HG02623 (cell line): ENCODE measurements around the gene SLC38A9.
"Not testable (repeated sequence)": the region's sequence is repeated elsewhere in the genome, so short reads cannot be mapped to it uniquely, and the experiment has no call there.

Experiments used
- ATAC-seq: cut with Tn5 transposase; IDR thresholded peaks from one replicate; pipeline ENCODE4 v1.9.1; 2021; ENCODE audit warnings: moderate library complexity; ENCODE audit not compliant: unreplicated experiment

Gene SLC38A9

GRCh38 chr5:55712023-55712859 is at the start of gene SLC38A9:
TSS of gene SLC38A9 (minus strand) at chr5:55712324. CDS start at chr5:55697958, 14,366 bp downstream.
- ATAC-seq, result peak; percentile 99

- ATAC-seq, result not testable (repeated sequence)
These were observed 49.6 kb upstream of the SLC38A9 start for GRCh38 chr5:55761721-55762120.

- no peak for ATAC-seq
These were observed 46.6 kb upstream of the SLC38A9 start for GRCh38 chr5:55758714-55759113.

- ATAC-seq, result no peak
These were observed 46.1 kb upstream of the SLC38A9 start for GRCh38 chr5:55758231-55758630.

GRCh38 chr5:55750499-55750898 is 38.4 kb upstream of the SLC38A9 start:
- ATAC-seq, result no peak

- ATAC-seq, result no peak
These were observed 37.9 kb upstream of the SLC38A9 start for GRCh38 chr5:55750063-55750462.

- ATAC-seq, result no peak
These were observed 37.3 kb upstream of the SLC38A9 start for GRCh38 chr5:55749387-55749786.

- ATAC-seq, result no peak
These were observed 35.7 kb upstream of the SLC38A9 start for GRCh38 chr5:55747778-55748318.

GRCh38 chr5:55742778-55743177 is 30.7 kb upstream of the SLC38A9 start:
- ATAC-seq, result no peak

GRCh38 chr5:55737793-55738192 is 25.7 kb upstream of the SLC38A9 start, which contains the start of gene DDX4:
TSS of gene DDX4 (plus strand) at chr5:55738061. CDS start at chr5:55738964, 903 bp downstream.
- no peak for ATAC-seq

GRCh38 chr5:55734658-55735057 is 22.5 kb upstream of the SLC38A9 start:
- no peak for ATAC-seq

- no peak for ATAC-seq
These were observed 20.5 kb upstream of the SLC38A9 start for GRCh38 chr5:55732585-55732984.

- ATAC-seq, result no peak
These were observed 19.7 kb upstream of the SLC38A9 start for GRCh38 chr5:55731848-55732247.

GRCh38 chr5:55724281-55724680 is 12.2 kb upstream of the SLC38A9 start:
- ATAC-seq, result no peak

- ATAC-seq, result no peak
These were observed 8.1 kb upstream of the SLC38A9 start for GRCh38 chr5:55720188-55720703.

GRCh38 chr5:55719026-55719425 is 6.9 kb upstream of the SLC38A9 start:
- ATAC-seq, result not testable (repeated sequence)

- ATAC-seq, result no peak
These were observed 3.5 kb upstream of the SLC38A9 start for GRCh38 chr5:55715519-55716078.

GRCh38 chr5:55714749-55715148 is 2.6 kb upstream of the SLC38A9 start:
- no peak for ATAC-seq

- no peak for ATAC-seq
These were observed 2.2 kb upstream of the SLC38A9 start for GRCh38 chr5:55714339-55714738.

GRCh38 chr5:55713871-55714270 is 1.7 kb upstream of the SLC38A9 start:
- ATAC-seq, result no peak

- ATAC-seq, result no peak
These were observed 559 bp downstream of the SLC38A9 start for GRCh38 chr5:55711507-55712022.

GRCh38 chr5:55708732-55709131 is 3.4 kb downstream of the SLC38A9 start:
- ATAC-seq, result no peak
